Amniotic epithelial cell (primary cell): ENCODE data around the gene FAM72A.
A peak's percentile ranks its signal among the peaks of the same experiment; 100 is the strongest.
"Not testable (repeated sequence)": the region's sequence is repeated elsewhere in the genome, so short reads cannot be mapped to it uniquely, and the experiment has no call there.

Experiments
- DNase-seq: peaks from one replicate; pipeline ENCODE4 v3.0.0-alpha.2; 2010; ENCODE audit warnings: low read depth

The FAM72A gene

GRCh38 chr1:206215600-206216392 lies 13.2 kb upstream of the FAM72A start:
- DNase-seq: not testable (repeated sequence)

- not testable (repeated sequence) for DNase-seq
Observed at GRCh38 chr1:206210802-206211201, 8.2 kb upstream of the FAM72A start.

GRCh38 chr1:206205569-206205968 lies 2.9 kb upstream of the FAM72A start:
- not testable (repeated sequence) for DNase-seq

- DNase-seq: not testable (repeated sequence)
Observed at GRCh38 chr1:206204871-206205270, 2.2 kb upstream of the FAM72A start.

GRCh38 chr1:206204159-206204511 lies 1.5 kb upstream of the FAM72A start:
- not testable (repeated sequence) for DNase-seq

- peak; percentile 37 for DNase-seq
Observed at GRCh38 chr1:206203364-206204158, 922 bp upstream of the FAM72A start, which contains the start of gene SRGAP2. TSS of gene SRGAP2 (plus strand) at chr1:206203541. CDS start at chr1:206205971, 2,430 bp downstream.

GRCh38 chr1:206196748-206197424 lies 5.8 kb downstream of the FAM72A start:
- DNase-seq: not testable (repeated sequence)

- not testable (repeated sequence) for DNase-seq
Observed at GRCh38 chr1:206195182-206195581, 7.5 kb downstream of the FAM72A start.

- DNase-seq: peak; percentile 13
Observed at GRCh38 chr1:206186826-206187225, 15.8 kb downstream of the FAM72A start.

GRCh38 chr1:206185778-206186177 lies 16.9 kb downstream of the FAM72A start:
- DNase-seq: not testable (repeated sequence)

- peak; percentile 53 for DNase-seq
Observed at GRCh38 chr1:206183788-206184187, 18.9 kb downstream of the FAM72A start.

- DNase-seq: peak; percentile 59
Observed at GRCh38 chr1:206182368-206183317, 20.0 kb downstream of the FAM72A start.

GRCh38 chr1:206179666-206180065 lies 23.0 kb downstream of the FAM72A start:
- not testable (repeated sequence) for DNase-seq

GRCh38 chr1:206178061-206178989 lies 24.3 kb downstream of the FAM72A start:
- DNase-seq: peak; percentile 82

GRCh38 chr1:206176114-206176502 lies 26.5 kb downstream of the FAM72A start:
- DNase-seq: not testable (repeated sequence)

- peak; percentile 50 for DNase-seq
Observed at GRCh38 chr1:206175459-206176113, 27.1 kb downstream of the FAM72A start.

- DNase-seq: peak; percentile 24
Observed at GRCh38 chr1:206174182-206174868, 28.3 kb downstream of the FAM72A start.

- DNase-seq: not testable (repeated sequence)
Observed at GRCh38 chr1:206173110-206173719, 29.4 kb downstream of the FAM72A start.
